A673 (cell line): ENCODE data around the gene SSH2.

Experiments
- CTCF ChIP-seq: fragments of 300-800, 200-600 bp; sonication (generic); conservative IDR thresholded peaks from 2 replicates; pipeline ENCODE4 v1.5.1; 2017; ENCODE audit warnings: low read depth, mild to moderate bottlenecking, antibody characterized with exemption, low read length, moderate library complexity, mixed read lengths
- EZH2 ChIP-seq: fragments of 200-600 bp; sonication (generic); IDR thresholded peaks from 2 replicates; pipeline ENCODE4 v1.6.1; 2017; ENCODE audit warnings: borderline replicate concordance, low read depth, mild to moderate bottlenecking, mixed read lengths, antibody characterized with exemption, low read length; ENCODE audit not compliant: poor library complexity, severe bottlenecking

DNA sequence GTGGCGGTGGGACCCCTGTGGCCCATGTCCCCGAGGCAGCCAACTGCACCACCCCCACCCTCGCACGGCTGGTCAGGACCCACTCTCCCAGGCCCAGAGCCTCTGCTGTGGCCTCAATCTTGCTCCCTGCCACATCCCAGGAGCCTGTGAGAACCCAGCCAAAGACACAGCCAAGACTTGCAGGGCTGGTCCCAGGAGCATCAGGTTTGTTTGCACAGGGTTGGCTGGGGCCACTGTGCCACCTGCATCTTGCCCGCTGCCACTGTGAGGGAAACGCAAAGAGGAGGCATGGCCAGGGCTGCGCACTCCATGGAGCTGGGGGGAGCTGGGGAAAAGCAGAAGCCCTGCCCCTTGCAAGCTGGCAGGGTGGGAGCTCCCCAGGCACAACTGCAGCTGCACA, 92.5 kb downstream of the SSH2 start:
- no peak for TF ChIP-seq CTCF
- no peak for TF ChIP-seq EZH2
